GM19372 (cell line): ENCODE data around the gene TMEM220.
A peak's percentile ranks its signal among the peaks of the same experiment; 100 is the strongest.
"Not testable (repeated sequence)": the region's sequence is repeated elsewhere in the genome, so short reads cannot be mapped to it uniquely, and the experiment has no call there.

Source experiments
- ATAC-seq: cut with Tn5 transposase; IDR thresholded peaks from one replicate; pipeline ENCODE4 v1.9.1; 2021; ENCODE audit warnings: mild to moderate bottlenecking, low read depth, moderate library complexity; ENCODE audit not compliant: unreplicated experiment

Gene TMEM220

GRCh38 chr17:10731408-10731879, 1.6 kb upstream of the TMEM220 start:
- no peak for ATAC-seq

DNA sequence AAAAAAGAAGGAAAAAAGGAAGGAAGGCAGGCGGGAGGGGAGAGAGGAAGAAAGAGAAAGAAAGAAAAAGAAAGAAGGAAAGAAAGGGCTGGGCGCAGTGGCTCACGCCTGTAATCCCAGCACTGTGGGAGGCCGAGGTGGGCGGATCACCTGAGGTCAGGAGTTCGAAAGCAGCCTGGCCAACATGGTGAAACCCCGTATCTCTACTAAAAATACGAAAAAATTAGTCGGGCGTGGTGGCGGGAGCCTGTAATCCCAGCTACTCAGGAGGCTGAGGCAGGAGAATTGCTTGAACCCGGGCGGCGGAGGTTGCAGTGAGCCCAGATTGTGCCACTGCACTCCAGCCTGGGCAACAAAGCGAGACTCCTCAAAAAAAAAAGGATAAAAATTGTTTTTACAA, 424 bp upstream of the TMEM220 start:
- not testable (repeated sequence) for ATAC-seq

DNA sequence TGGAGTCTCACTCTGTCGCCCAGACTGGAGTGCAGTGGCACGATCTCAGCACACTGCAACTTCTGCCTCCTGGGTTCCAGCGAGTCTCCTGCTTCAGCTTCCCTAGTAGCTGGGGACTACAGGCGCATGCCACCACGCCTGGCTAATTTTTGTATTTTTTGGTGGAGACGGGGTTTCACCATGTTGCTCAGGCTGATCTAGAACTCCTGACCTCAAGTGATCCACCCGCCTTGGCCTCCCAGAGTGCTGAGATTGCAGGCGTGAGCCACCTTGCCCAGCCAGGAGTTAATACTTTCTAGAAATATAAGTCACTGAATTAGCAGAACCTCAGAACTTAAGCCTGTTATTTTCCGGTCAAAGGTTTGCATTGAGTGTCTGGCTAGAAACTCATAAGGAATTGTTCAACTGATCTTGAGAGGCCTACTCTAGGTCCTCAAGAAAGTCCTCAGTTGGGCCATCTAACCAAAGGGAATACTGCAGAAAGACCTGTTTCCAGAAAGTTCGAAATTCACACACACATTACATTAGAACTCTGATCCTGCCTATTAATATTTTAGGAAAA, 1.4 kb downstream of the TMEM220 start:
- no peak for ATAC-seq

- ATAC-seq: no peak
Measured at GRCh38 chr17:10727192-10727591, 2.6 kb downstream of the TMEM220 start.

GRCh38 chr17:10726196-10726595, 3.6 kb downstream of the TMEM220 start:
- ATAC-seq: no peak

DNA sequence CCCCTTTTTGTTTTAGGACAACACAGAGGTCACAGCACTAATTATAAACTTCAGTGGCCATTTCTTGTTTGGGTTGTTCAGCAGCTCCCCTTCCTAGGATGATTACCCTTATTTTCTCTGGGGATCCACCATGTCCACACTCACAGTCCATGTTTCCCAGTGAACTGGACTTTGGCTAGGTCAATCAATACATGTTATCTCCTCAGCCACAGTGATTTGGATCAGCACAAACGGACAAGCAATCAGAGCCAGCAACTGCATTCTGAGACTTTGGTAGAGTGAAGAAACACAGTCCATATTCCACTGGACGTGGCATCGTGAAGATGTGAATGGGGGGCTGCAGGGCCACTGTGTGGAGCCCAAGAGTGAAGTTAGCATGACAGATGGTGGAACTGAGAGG, 4.6 kb downstream of the TMEM220 start:
- no peak for ATAC-seq

DNA sequence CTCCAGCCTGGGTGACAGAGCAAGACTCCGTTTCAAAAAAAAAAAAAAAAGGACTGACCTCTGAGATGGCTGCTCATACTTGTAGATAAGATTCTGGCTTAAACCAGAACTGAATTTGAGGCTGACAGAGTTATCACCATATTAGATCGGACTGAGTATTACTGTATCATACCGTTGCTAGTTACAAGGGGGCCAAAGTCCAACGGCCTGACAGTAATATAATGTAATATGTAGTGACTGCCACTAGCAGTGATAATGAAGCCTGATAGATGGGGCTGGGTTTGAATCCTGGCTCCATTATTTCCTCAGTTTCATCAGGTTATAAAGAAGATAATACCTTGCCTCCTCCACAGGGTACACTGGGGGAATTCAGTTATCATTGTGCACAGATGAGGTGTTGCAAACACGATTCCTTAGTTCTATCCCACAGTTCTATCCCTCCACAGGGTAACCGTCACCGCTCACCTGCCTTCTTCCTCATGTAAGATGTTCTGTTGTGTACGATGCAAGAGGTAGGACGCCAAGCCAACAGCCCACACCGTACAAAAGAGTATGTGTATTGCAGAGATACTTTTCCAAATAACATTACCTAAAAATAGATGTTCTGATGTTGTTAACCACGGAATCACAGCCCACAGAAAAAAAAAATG, 5.2 kb downstream of the TMEM220 start:
- ATAC-seq: no peak

DNA sequence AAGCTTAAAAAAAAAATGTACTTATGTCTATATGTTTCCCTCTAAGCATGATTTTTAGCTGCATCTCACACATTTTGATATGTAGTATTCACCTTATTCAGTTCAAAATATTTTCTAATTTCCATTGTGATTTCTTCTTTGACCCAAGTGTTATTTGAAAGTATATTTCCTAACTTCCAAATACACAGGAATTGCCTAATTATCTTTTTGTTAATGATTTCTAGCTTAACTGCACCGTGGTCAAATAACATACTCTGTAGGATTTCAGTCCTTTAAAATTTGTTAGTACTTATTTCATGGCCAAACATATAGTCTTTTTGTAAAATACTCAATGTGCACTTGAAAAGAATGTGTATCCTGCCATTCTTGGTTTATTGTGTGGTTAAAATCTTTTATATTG, 11.3 kb downstream of the TMEM220 start:
- no peak for ATAC-seq

DNA sequence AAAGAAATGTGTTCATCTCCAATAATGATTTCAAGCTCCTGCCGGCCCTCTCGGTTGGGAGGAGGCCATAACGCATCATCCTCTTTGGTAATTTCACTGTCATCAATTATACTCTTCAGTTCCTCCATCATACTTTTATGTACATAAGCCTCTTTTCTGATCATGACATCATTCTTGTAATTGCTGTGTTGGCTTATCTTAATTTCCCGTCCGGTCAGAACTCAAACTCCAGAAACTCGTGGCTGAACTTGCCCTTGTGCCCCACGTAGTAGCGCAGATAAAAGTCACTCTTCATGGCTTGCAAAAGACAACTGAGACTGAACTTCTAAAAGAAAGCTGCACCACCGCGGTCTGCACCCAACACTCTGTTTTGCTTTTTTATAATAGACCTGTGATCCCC, 13.6 kb downstream of the TMEM220 start:
- no peak for ATAC-seq

DNA sequence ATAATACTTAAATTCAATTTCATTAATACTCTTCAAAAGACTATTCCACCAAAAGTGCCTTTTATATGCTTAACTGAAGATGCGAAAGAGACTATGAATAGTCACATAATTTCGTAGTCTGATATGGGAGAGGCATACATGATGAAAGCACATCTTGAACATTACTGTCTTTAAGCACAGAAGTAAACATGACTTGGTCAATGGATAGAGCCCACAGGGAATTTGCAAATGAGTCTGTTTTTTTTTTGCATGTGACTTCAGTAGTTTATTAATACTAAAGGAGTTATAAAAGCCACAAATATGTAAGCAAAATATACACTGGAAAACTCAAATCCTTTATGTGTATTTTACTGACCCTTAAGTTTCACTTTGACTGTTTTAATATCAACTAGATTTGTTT, 16.5 kb downstream of the TMEM220 start:
- ATAC-seq: no peak

- ATAC-seq: no peak
Measured at GRCh38 chr17:10705727-10706126, 24.1 kb downstream of the TMEM220 start.

DNA sequence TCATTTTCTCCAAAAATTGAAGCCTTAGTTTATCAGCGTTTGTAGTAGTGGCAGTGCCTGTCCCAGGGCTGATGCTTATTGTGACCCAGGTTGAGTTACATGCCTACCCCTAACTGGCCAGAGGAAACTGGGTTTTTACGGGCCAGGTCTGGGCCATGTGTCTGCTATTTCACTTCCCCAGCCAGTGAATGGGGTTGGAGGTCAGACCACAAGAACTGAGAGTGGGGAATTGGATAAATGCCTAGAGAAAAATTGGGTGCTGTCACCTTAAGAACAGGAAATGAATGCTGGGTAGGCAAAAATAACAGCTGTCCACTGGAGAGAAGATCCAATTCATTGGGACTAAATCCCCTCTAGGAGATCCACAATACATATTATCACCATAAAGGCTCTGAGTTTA, 27.2 kb downstream of the TMEM220 start:
- no peak for ATAC-seq

DNA sequence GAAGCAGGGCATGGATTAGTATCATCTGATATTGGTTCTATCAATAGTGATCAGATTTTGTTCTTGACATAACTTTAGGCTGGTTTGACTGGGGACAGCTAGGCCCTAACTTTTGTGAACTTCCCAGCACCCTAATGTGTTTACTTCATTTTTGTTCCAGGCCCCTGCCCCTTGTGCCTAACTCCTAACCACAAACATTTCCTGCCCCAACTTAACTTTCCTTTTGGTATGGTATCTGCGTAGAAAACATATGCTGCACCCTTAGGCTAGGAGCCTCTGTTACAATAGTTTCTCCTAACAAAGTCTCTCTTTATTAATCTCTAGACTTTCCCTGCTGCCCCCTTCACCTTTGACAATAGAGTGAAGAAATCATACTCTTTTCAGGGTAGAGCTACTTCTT, 30.0 kb downstream of the TMEM220 start:
- no peak for ATAC-seq

DNA sequence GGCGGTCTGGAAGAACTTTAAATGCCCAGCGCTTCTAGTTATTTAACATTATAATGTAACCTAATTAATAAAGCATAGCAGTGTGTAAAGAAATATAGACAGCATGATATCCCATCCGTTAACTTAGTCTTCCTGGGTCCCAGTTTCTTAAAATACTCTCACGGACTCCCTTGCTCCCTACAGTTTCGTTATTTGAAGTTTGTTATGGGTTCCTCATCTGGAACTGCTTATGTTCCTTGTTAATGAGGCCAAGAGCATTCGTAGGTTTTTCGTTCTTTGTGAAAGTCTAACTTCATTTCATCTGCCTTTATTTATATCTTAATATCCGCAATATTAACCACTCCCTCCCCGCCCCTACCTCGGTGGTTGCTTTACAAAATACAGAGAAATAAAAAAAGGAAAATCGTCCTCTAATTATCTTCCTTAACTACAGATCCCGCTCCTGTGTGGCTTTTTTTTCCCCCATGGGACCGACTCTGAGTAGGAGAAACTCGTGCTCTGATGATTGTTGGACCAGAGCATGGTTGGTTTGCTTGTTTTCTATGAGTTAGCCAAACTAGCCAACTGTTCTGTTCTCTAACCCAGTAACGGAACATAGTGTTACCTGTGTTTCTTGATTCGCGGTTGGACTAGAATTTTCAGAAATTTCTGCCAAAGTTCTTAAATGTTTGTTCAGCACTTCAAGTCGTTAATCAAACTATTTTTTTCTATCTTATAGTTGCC, 31.6 kb downstream of the TMEM220 start:
- ATAC-seq: no peak

DNA sequence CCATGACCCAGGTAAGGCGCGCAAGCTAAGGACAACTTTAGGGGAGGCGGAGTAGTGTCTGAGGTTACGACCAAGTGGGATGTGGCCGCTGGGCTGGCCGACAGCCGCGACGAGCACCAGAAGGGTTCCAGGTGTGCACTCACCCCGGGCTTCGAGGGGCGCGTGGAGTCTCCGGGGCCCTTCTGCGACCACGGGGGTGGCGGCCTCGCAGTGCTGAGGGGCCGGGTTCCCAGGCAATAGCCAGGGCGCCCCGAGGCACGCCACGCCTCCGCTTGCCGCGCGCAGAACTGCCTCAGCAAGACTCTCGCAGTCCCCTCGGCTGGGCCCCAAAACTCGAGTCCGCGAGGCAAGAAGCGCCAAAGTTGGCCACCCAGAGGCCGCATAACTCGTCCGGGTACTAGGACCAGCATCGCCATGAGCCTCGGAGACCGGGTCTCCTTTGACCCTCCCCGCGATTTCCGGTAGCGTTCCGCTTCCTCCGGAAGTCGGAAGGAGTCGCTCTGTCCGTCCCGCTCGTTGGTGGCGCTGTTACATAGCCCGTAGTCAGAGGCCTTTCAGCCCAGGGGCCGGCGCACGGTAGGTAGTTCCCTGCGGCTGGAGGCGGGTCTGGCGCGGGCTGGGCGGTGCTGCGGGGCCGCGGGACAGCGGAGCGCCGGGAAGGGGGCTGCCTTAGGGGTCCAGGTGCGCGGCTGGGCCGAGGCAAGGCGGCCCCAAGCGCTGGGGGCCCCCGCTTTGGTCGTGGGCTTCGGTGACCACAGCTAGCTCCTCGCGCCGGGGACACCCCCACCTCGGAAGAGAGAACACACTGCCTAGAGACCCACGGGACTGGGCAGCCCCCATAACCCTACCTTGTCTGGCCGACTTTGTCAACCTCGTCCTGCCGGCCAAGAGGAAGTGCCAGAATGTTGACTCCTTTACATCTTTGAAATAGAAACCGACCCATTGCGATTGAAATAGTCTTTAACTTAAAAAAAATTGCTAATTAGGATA, 32.4 kb downstream of the TMEM220 start, which contains the start of the genes ADPRM and SCO1:
Gene ADPRM (plus strand): TSS at position 503 of the 990 bp plus-strand sequence. CDS start 7,333 bp downstream, outside the sequence.
Gene SCO1 (minus strand): TSS at position 442 of the 990 bp plus-strand sequence. CDS start 26 bp downstream, at position 416.
- peak; percentile 90 for ATAC-seq

GRCh38 chr17:10695875-10696407, 33.9 kb downstream of the TMEM220 start:
- ATAC-seq: not testable (repeated sequence)

- no peak for ATAC-seq
Measured at GRCh38 chr17:10687499-10687898, 42.3 kb downstream of the TMEM220 start.

DNA sequence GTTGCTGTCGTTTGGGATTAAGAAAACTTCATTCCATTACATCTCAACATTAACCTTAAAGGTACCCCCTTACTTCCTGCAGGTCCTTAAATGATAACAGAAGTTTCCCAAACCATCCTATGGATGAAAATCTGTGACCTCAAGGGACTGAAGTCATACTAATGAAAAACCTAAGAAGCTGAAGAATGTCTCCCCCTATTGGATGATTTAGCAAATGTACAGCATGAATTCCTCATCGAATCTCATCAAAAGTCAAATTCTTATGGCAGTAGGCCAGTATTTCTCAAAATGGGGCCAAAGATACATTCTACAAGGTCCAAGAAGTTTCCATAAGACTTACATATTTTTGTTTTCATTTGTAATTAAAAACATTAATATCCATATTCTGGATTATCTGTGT, 46.0 kb downstream of the TMEM220 start:
- ATAC-seq: no peak

DNA sequence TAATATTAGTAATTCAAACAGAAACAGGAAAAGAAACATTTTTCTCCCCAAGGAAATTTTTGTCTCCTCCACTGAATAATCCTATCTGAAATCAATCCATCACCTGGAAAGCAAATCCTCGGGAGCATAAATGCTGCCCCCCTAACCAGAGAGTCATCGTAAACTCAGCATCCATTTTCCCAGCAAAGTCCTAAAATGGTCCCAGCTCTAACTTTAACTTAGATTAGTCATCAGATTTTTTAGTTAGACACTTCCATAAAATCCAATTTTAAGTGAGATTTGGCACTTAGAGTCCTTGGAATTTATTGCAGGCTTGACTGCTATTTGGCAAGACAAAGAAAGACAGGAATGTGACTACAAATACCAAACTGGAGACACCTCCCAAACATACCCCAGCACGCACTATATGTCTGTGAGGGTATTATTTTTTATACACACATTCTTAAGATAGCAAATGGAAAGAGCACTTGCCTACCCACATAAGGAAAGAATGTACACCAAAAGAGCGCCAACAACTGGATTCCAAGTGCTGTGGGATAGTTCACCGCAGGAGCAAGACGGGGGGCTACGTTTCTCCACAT, 47.9 kb downstream of the TMEM220 start:
- ATAC-seq: no peak

GRCh38 chr17:10674704-10675103, 55.1 kb downstream of the TMEM220 start:
- no peak for ATAC-seq
